Measurements from ENCODE around the gene SYT9. TPM values are rescaled to one million over a fixed set of nuclear protein-coding genes. Genes with fewer than 3 reads are reported as not detected.
"Not testable (repeated sequence)": the region's sequence is repeated elsewhere in the genome, so short reads cannot be mapped to it uniquely, and the experiment has no call there.

The SYT9 gene
- total and polyA plus RNA-seq, 2 donors (not counting 1 experiment from before 2014, with no cell fraction given), result not detected

DNA sequence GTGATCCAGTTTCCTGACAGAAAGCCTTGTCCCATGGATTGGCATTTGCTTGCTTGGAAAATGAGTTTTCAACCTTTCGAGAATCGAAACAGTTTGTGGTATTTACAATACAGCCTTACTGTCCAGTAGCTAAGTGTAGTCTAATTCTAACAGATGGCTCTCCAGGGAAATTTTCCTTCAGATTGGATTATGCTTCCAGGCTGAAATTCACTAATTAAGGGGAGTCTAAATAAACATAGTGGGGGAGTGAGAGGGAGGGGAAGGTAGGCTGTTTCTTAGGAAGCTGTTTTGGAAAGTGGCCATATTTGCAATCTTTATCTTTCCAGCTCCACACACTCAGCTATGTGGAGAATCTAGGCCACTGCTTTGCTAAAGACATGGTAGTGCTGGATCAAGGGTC lies 81.3 kb downstream of the SYT9 start:
- no peak overlapping the region for H3K4me3 Mint-ChIP-seq
- Histone ChIP-seq H3K9me3 (ENCODE audit: control extremely low read depth in 1 of 3, control insufficient read depth in 2 of 3, insufficient read depth in 1 of 3, low read length in 2 of 3) (peaks cover 0 to 1% (median 0%) of the 10 kb centered on the region in 3 donors), H3K4me3 (ENCODE audit: control extremely low read depth in 1 of 5, extremely low read depth in 1 of 5, insufficient read depth in 1 of 5, low read depth in 2 of 5, low read length in 4 of 5) (no peak overlapping the region), H3K79me2 (ENCODE audit: control insufficient read depth, insufficient read depth, low read length) (no peaks in the 10 kb centered on the region), H3K9ac (ENCODE audit: low read length) (no peak overlapping the region), H3K27me3 (replicated peaks in 1 of 4; ENCODE audit: control extremely low read depth in 1 of 4, control insufficient read depth in 3 of 4, insufficient read depth in 4 of 4, low read length in 3 of 4) (peaks cover 0 to 3% (median 0%) of the 10 kb centered on the region in 4 experiments), H3K36me3 (replicated peaks in 1 of 2; ENCODE audit: control extremely low read depth in 1 of 2, control insufficient read depth in 1 of 2, extremely low read depth in 1 of 2, insufficient read depth in 2 of 2, low read length in 1 of 2) (no peaks in the 10 kb centered on the region), H3K4me2 (replicated peaks; ENCODE audit: low read depth, low read length, poor library complexity, severe bottlenecking) (no peak overlapping the region), H3K4me1 (ENCODE audit: control insufficient read depth in 2 of 2, insufficient read depth in 2 of 2, low read length in 2 of 2) (no peaks in the 10 kb centered on the region), H2AFZ (ENCODE audit: insufficient read depth, low read depth, low read length, poor library complexity, severe bottlenecking) (no peak overlapping the region), H3K27ac (ENCODE audit: low read length in 2 of 2) (no peak overlapping the region), H4K20me1 (ENCODE audit: control insufficient read depth, insufficient read depth, low read length, poor library complexity, severe bottlenecking) (no peaks in the 10 kb centered on the region)
- CTCF ChIA-PET, result no interaction called here
- H3K27me3 Mint-ChIP-seq, result peaks cover 15% of the 10 kb centered on the region
- ATAC-seq (ENCODE audit: low read depth), result no peak
- no peak for TF ChIP-seq EZH2 (IDR thresholded peaks at IDR 0.05; ENCODE audit: borderline replicate concordance, insufficient read depth, low read depth, low read length, poor library complexity, severe bottlenecking)
- TF ChIP-seq, protein P1, sequence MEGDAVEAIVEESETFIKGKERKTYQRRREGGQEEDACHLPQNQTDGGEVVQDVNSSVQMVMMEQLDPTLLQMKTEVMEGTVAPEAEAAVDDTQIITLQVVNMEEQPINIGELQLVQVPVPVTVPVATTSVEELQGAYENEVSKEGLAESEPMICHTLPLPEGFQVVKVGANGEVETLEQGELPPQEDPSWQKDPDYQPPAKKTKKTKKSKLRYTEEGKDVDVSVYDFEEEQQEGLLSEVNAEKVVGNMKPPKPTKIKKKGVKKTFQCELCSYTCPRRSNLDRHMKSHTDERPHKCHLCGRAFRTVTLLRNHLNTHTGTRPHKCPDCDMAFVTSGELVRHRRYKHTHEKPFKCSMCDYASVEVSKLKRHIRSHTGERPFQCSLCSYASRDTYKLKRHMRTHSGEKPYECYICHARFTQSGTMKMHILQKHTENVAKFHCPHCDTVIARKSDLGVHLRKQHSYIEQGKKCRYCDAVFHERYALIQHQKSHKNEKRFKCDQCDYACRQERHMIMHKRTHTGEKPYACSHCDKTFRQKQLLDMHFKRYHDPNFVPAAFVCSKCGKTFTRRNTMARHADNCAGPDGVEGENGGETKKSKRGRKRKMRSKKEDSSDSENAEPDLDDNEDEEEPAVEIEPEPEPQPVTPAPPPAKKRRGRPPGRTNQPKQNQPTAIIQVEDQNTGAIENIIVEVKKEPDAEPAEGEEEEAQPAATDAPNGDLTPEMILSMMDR (IDR thresholded peaks at IDR 0.05), result no peak
- WGBS (ENCODE audit: insufficient coverage), result no CpG with 5 or more reads among the region's 2 CpGs
- intact Hi-C loops (cut with micrococcal nuclease), result no loop called here
- H3K27ac Mint-ChIP-seq, result no peak overlapping the region
- H3K4me1 Mint-ChIP-seq, result no peaks in the 10 kb centered on the region
- POLR2A ChIA-PET, result no interaction called here
- H3K9me3 Mint-ChIP-seq (ENCODE audit: insufficient read depth), result no peaks in the 10 kb centered on the region
- DNase-seq, result no peak

GRCh38 chr11:7335442-7335841 lies 83.7 kb downstream of the SYT9 start:
- H3K4me3 Mint-ChIP-seq; intact Hi-C loops (cut with micrococcal nuclease); CTCF ChIA-PET; H3K4me2 ChIP-seq (replicated peaks; ENCODE audit: low read depth, low read length, poor library complexity, severe bottlenecking); H3K79me2 ChIP-seq (ENCODE audit: control insufficient read depth, insufficient read depth, low read length); H3K36me3 ChIP-seq (replicated peaks in 1 of 2; ENCODE audit: control extremely low read depth in 1 of 2, control insufficient read depth in 1 of 2, extremely low read depth in 1 of 2, insufficient read depth in 2 of 2, low read length in 1 of 2); H3K27me3 ChIP-seq (replicated peaks in 1 of 4; ENCODE audit: control extremely low read depth in 1 of 4, control insufficient read depth in 3 of 4, insufficient read depth in 4 of 4, low read length in 3 of 4); POLR2A ChIA-PET; H3K9ac ChIP-seq (ENCODE audit: low read length); H2AFZ ChIP-seq (ENCODE audit: insufficient read depth, low read depth, low read length, poor library complexity, severe bottlenecking); H3K27ac Mint-ChIP-seq; H3K4me1 Mint-ChIP-seq; H3K4me1 ChIP-seq (ENCODE audit: control insufficient read depth in 2 of 2, insufficient read depth in 2 of 2, low read length in 2 of 2); H4K20me1 ChIP-seq (ENCODE audit: control insufficient read depth, insufficient read depth, low read length, poor library complexity, severe bottlenecking); H3K4me3 ChIP-seq (ENCODE audit: control extremely low read depth in 1 of 5, extremely low read depth in 1 of 5, insufficient read depth in 1 of 5, low read depth in 2 of 5, low read length in 4 of 5); H3K9me3 ChIP-seq (ENCODE audit: control extremely low read depth in 1 of 3, control insufficient read depth in 2 of 3, insufficient read depth in 1 of 3, low read length in 2 of 3); DNase-seq; ATAC-seq (ENCODE audit: low read depth); H3K27ac ChIP-seq (ENCODE audit: low read length in 2 of 2); H3K9me3 Mint-ChIP-seq (ENCODE audit: insufficient read depth): not testable (repeated sequence)
- peaks cover 27% of the 10 kb centered on the region for H3K27me3 Mint-ChIP-seq
- no CpG with 5 or more reads among the region's 2 CpGs for WGBS (ENCODE audit: insufficient coverage)

Measured in B cell (primary cell).